HEK293T (cell line): ENCODE data around the gene BRAP.
"Not testable (repeated sequence)": the region's sequence is repeated elsewhere in the genome, so short reads cannot be mapped to it uniquely, and the experiment has no call there.

Experiments
- CTCF ChIA-PET: fragments of 350-600 bp; formaldehyde crosslinking; extraction: SDS; loops from one replicate; lab custom pipeline; 2021; ENCODE audit warnings: antibody characterized with exemption, inconsistent platforms; lab: Yijun Ruan, JAX
- POLR2A ChIA-PET: fragments of 350-600 bp; formaldehyde crosslinking; extraction: SDS; loops from one replicate; lab custom pipeline; 2020; ENCODE audit warnings: antibody characterized with exemption, inconsistent platforms; lab: Yijun Ruan, JAX
- DNase-seq: peaks from one replicate; pipeline ENCODE4 v3.0.0; 2012; ENCODE audit warnings: mixed read lengths; ENCODE audit errors: extremely low spot score
- ARNT ChIP-seq: fragments of 450-650 bp; IDR thresholded peaks from 2 replicates; pipeline ENCODE4 v1.6.1; 2017; ENCODE audit warnings: mild to moderate bottlenecking
- BHLHE40 ChIP-seq: fragments of 450-650 bp; IDR thresholded peaks from 2 replicates; pipeline ENCODE4 v1.6.1; 2016; ENCODE audit warnings: mild to moderate bottlenecking, moderate library complexity, borderline replicate concordance
- CTBP1 ChIP-seq: fragments of 450-650 bp; IDR thresholded peaks from 2 replicates; pipeline ENCODE4 v1.6.1; 2016; ENCODE audit warnings: borderline replicate concordance
- ELF4 ChIP-seq: fragments of 450-650 bp; IDR thresholded peaks from 2 replicates; pipeline ENCODE4 v1.6.1; 2017; ENCODE audit warnings: antibody characterized with exemption
- FOXA1 ChIP-seq: fragments of 450-650 bp; IDR thresholded peaks from 2 replicates; pipeline ENCODE4 v1.6.1; 2016; ENCODE audit warnings: mild to moderate bottlenecking
- FOXK2 ChIP-seq: fragments of 450-650 bp; IDR thresholded peaks from 2 replicates; pipeline ENCODE4 v1.6.1; 2016; ENCODE audit warnings: mild to moderate bottlenecking
- FOXM1 ChIP-seq: fragments of 450-650 bp; IDR thresholded peaks from 2 replicates; pipeline ENCODE4 v1.6.1; 2017; ENCODE audit warnings: mild to moderate bottlenecking, borderline replicate concordance
- HDGF ChIP-seq: fragments of 450-650 bp; IDR thresholded peaks from 2 replicates; pipeline ENCODE4 v1.6.1; 2017; ENCODE audit warnings: antibody characterized with exemption, borderline replicate concordance
- L3MBTL2 ChIP-seq: fragments of 450-650 bp; conservative IDR thresholded peaks from 2 replicates; pipeline ENCODE4 v1.6.1; 2016; ENCODE audit warnings: mild to moderate bottlenecking
- LEF1 ChIP-seq: fragments of 450-650 bp; IDR thresholded peaks from 2 replicates; pipeline ENCODE4 v1.6.1; 2017; ENCODE audit warnings: mild to moderate bottlenecking, borderline replicate concordance
- NFRKB ChIP-seq: fragments of 450-650 bp; IDR thresholded peaks from 2 replicates; pipeline ENCODE4 v1.6.1; 2016; ENCODE audit warnings: mild to moderate bottlenecking, moderate library complexity
- PKNOX1 ChIP-seq: fragments of 450-650 bp; IDR thresholded peaks from 2 replicates; pipeline ENCODE4 v1.6.1; 2016
- SP1 ChIP-seq: fragments of 450-650 bp; IDR thresholded peaks from 2 replicates; pipeline ENCODE4 v1.6.1; 2017
- SUZ12 ChIP-seq: fragments of 450-650 bp; IDR thresholded peaks from 2 replicates; pipeline ENCODE4 v1.6.1; 2016; ENCODE audit warnings: mild to moderate bottlenecking
- TARDBP ChIP-seq: fragments of 450-650 bp; IDR thresholded peaks from 2 replicates; pipeline ENCODE4 v1.6.1; 2016
- ZNF384 ChIP-seq: fragments of 450-650 bp; IDR thresholded peaks from 2 replicates; pipeline ENCODE4 v1.6.1; 2016

Gene BRAP

GRCh38 chr12:111655356-111655755, 30.4 kb downstream of the BRAP start:
- ChIA-PET POLR2A (interaction anchor here (1.0 kb wide), 1 partner anchor 12 kb away, joined by 3 read pairs; no protein-coding TSS in a partner anchor), CTCF (no interaction called here)
- DNase-seq = no peak
- TF ChIP-seq FOXA1 = no peak
- TF ChIP-seq SUZ12 = no peak
- no peak for TF ChIP-seq NFRKB
- TF ChIP-seq SP1 = no peak
- TF ChIP-seq BHLHE40 = no peak
- no peak for TF ChIP-seq ARNT
- TF ChIP-seq LEF1 = no peak
- TF ChIP-seq FOXM1 = no peak
- TF ChIP-seq ELF4 = no peak
- no peak for TF ChIP-seq PKNOX1
- TF ChIP-seq HDGF = no peak
- TF ChIP-seq CTBP1 = no peak
- TF ChIP-seq L3MBTL2 = no peak
- no peak for TF ChIP-seq FOXK2
- no peak for TF ChIP-seq TARDBP
- no peak for TF ChIP-seq ZNF384

GRCh38 chr12:111653596-111653995, 32.2 kb downstream of the BRAP start:
- CTCF ChIA-PET = interaction anchor here (0.6 to 0.7 kb wide), 2 partner anchors 13 to 32 kb away, joined by 4 to 5 read pairs; partner anchors contain the start of gene BRAP
- POLR2A ChIA-PET = no interaction called here
- DNase-seq = no peak
- no peak for TF ChIP-seq FOXM1
- TF ChIP-seq ELF4 = no peak
- no peak for TF ChIP-seq CTBP1
- TF ChIP-seq L3MBTL2 = no peak
- TF ChIP-seq TARDBP = no peak
- no peak for TF ChIP-seq FOXK2

- CTCF ChIA-PET, POLR2A ChIA-PET, DNase-seq: not testable (repeated sequence)
Observed at GRCh38 chr12:111652530-111652929, 33.2 kb downstream of the BRAP start.

GRCh38 chr12:111650912-111651311, 34.8 kb downstream of the BRAP start:
- no peak for DNase-seq
- ChIA-PET CTCF (no interaction called here), POLR2A (no interaction called here)
- no peak for TF ChIP-seq ZNF384
- TF ChIP-seq HDGF = no peak
- no peak for TF ChIP-seq PKNOX1
- no peak for TF ChIP-seq ELF4
- no peak for TF ChIP-seq SUZ12
- TF ChIP-seq NFRKB = no peak
- no peak for TF ChIP-seq TARDBP
- TF ChIP-seq FOXK2 = no peak
- no peak for TF ChIP-seq ARNT
- no peak for TF ChIP-seq LEF1
- TF ChIP-seq FOXA1 = no peak
- TF ChIP-seq FOXM1 = no peak
- no peak for TF ChIP-seq L3MBTL2

GRCh38 chr12:111645433-111645832, 40.3 kb downstream of the BRAP start:
- CTCF ChIA-PET = no interaction called here
- no peak for TF ChIP-seq HDGF
- TF ChIP-seq FOXA1 = no peak
- no peak for TF ChIP-seq TARDBP
- no peak for TF ChIP-seq BHLHE40
- no peak for TF ChIP-seq SUZ12
- TF ChIP-seq PKNOX1 = no peak
- no peak for TF ChIP-seq FOXK2
- no peak for TF ChIP-seq ELF4
- TF ChIP-seq NFRKB = no peak
- TF ChIP-seq ZNF384 = no peak
- TF ChIP-seq L3MBTL2 = no peak
- no peak for TF ChIP-seq CTBP1
- TF ChIP-seq SP1 = no peak
- TF ChIP-seq FOXM1 = no peak
- no peak for TF ChIP-seq ARNT
- DNase-seq = no peak
- POLR2A ChIA-PET = no interaction called here

GRCh38 chr12:111643427-111643826, 42.3 kb downstream of the BRAP start:
- DNase-seq = peak; percentile 34
- TF ChIP-seq FOXK2 (no peak), HDGF (no peak), FOXM1 (no peak), BHLHE40 (no peak), ZNF384 (no peak), ELF4 (no peak), CTBP1 (no peak), SP1 (no peak), FOXA1 (no peak), TARDBP (no peak), SUZ12 (no peak), L3MBTL2 (no peak), LEF1 (no peak), NFRKB (no peak), ARNT (no peak), PKNOX1 (no peak)
- ChIA-PET POLR2A (interaction anchor here (1.1 to 1.4 kb wide), 2 partner anchors 8 to 12 kb away, joined by 3 to 4 read pairs; no protein-coding TSS in a partner anchor), CTCF (interaction anchor here (0.5 to 0.6 kb wide), 2 partner anchors 36 to 164 kb away, joined by 3 to 4 read pairs; no protein-coding TSS in a partner anchor)
